ENCODE data around the gene PRKAR1B.

DNA sequence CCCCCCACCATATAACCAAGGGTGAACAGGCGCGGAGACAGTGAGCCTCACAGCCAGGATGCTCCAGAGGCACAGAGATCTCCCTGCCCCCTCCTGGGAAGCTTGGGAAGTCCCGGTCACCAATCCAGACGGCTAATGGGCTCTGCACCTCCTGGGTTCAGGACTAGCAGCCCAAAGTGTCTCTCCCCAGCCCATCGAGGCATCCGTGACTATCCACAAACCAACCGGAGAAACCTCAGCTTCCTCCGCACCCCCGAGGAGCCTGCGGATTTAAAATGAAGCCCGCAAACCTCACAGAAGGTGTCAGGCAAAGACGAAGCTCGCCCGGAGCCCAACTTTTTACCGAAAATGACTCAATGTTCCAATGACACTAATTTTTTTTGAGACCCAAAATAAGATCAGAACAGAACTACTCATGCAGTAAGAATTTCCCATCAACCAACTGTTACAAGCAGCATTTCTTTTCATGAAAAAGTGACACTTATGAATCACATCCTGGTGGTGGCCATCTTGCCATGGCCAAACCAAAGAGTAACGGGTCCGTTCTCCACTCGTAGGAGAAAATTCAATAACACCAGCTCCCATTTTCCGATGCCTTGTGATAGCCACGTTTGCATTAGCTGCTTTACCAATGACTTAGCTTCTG, 213.4 kb downstream of the PRKAR1B start:
- TF ChIP-seq PATZ1 (tag by site-specific recombination; IDR thresholded peaks at IDR 0.05), result no peak
- no peak for TF ChIP-seq ZNF2 (tag by site-specific recombination; IDR thresholded peaks at IDR 0.05)
- TF ChIP-seq ZNF398 (tag by site-specific recombination; IDR thresholded peaks at IDR 0.05), result no peak
- TF ChIP-seq, protein P1, sequence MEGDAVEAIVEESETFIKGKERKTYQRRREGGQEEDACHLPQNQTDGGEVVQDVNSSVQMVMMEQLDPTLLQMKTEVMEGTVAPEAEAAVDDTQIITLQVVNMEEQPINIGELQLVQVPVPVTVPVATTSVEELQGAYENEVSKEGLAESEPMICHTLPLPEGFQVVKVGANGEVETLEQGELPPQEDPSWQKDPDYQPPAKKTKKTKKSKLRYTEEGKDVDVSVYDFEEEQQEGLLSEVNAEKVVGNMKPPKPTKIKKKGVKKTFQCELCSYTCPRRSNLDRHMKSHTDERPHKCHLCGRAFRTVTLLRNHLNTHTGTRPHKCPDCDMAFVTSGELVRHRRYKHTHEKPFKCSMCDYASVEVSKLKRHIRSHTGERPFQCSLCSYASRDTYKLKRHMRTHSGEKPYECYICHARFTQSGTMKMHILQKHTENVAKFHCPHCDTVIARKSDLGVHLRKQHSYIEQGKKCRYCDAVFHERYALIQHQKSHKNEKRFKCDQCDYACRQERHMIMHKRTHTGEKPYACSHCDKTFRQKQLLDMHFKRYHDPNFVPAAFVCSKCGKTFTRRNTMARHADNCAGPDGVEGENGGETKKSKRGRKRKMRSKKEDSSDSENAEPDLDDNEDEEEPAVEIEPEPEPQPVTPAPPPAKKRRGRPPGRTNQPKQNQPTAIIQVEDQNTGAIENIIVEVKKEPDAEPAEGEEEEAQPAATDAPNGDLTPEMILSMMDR (tag by site-specific recombination; IDR thresholded peaks at IDR 0.05), result no peak
- TF ChIP-seq ZNF571 (tag by site-specific recombination; IDR thresholded peaks at IDR 0.05), result no peak
- no peak for TF ChIP-seq REST (tag by site-specific recombination; IDR thresholded peaks at IDR 0.05)
- no peak for TF ChIP-seq BCL11A (tag by site-specific recombination; IDR thresholded peaks at IDR 0.05; ENCODE audit: low read depth)
- no peak for TF ChIP-seq ZNF394 (tag by site-specific recombination; IDR thresholded peaks at IDR 0.05; ENCODE audit: borderline replicate concordance)
- TF ChIP-seq TCF7L2 (IDR thresholded peaks at IDR 0.05; ENCODE audit: borderline replicate concordance, low read depth, low read length), result no peak
